HepG2 (cell line): Measurements from ENCODE around the gene ARHGAP23. TPM values are rescaled to one million over a fixed set of nuclear protein-coding genes. Genes with fewer than 3 reads are reported as not detected.

ENCODE experiments used
- ATAC-seq: fragments of 200-7000 bp; cut with Tn5 transposase; 3 replicates; pipeline ENCODE4 v1.9.1; 2020; ENCODE audit warnings: mild to moderate bottlenecking, moderate library complexity
- BruUV-seq: library from RNA; stranded (reverse); fragments of 400-500 nt; replicated peaks from 2 replicates; lab custom pipeline; 2021; lab: Mats Ljungman, UMichigan
- CTCF ChIA-PET: fragments of 300-600 bp; formaldehyde crosslinking; extraction: SDS; loops from one replicate; lab custom pipeline; 2021; ENCODE audit warnings: low total read pairs, inconsistent platforms, low intra/inter-chr PET ratio; lab: Yijun Ruan, JAX
- POLR2A ChIA-PET: fragments of 350-600 bp; sonication (Branson Sonifier 250); formaldehyde crosslinking; loops from one replicate; lab custom pipeline; 2020; ENCODE audit warnings: antibody characterized with exemption, inconsistent platforms; lab: Yijun Ruan, JAX
- DNase-seq: peaks from one replicate; pipeline ENCODE4 v3.0.0-alpha.2; 2015; ENCODE audit warnings: low spot score
- FAIRE-seq: peaks from 3 replicates; lab custom pipeline; 2011; peaks lifted over from hg19 to GRCh38; lab: Jason Lieb, UNC
- H2AFZ ChIP-seq: one replicate; pipeline ENCODE4 v1.6.1; 2011; ENCODE audit warnings: low read length, inconsistent platforms
- H3K27ac ChIP-seq: fragments of 300-600 bp; 3 replicates; pipeline ENCODE4 v1.8.0; 2011; ENCODE audit warnings: mixed run types, mild to moderate bottlenecking, mixed read lengths, low read length, inconsistent platforms; ENCODE audit not compliant: insufficient read depth; ENCODE audit errors: extremely low read length
- H3K27me3 ChIP-seq, 2 experiments: fragments of 200-600 bp in 1 of 2; 2 replicates in 1 of 2; 3 replicates in 1 of 2; pipeline versions ENCODE4 v1.6.0 to v1.8.0; 2011; ENCODE audit warnings: low read length in 2 of 2, mild to moderate bottlenecking in 2 of 2, moderate library complexity in 2 of 2, inconsistent platforms in 1 of 2; ENCODE audit not compliant: insufficient read depth in 2 of 2, control insufficient read depth in 1 of 2
- H3K36me3 ChIP-seq, 2 experiments: fragments of 200-600 bp in 1 of 2; replicated peaks in 1 of 2; 2 replicates in 1 of 2; 3 replicates in 1 of 2; pipeline versions ENCODE4 v1.5.1 to v1.8.0; 2011; ENCODE audit warnings: low read length in 2 of 2, inconsistent platforms in 1 of 2; ENCODE audit not compliant: insufficient read depth in 2 of 2, control insufficient read depth in 1 of 2
- H3K4me1 ChIP-seq: 2 replicates; pipeline ENCODE4 v1.5.1; 2012; ENCODE audit warnings: low read length, inconsistent platforms; ENCODE audit not compliant: insufficient read depth
- H3K4me2 ChIP-seq: 2 replicates; pipeline ENCODE4 v1.6.0; 2011; ENCODE audit warnings: low read depth, low read length, inconsistent platforms
- H3K4me3 ChIP-seq, 3 experiments: fragments of 200-600 bp in 1 of 3; sonication (generic), shearing (Covaris generic) in 1 of 3; replicated peaks in 1 of 3; 2 replicates each; pipeline ENCODE4 v1.5.1; 2011 to 2016; ENCODE audit warnings: low read length in 3 of 3, inconsistent platforms in 2 of 3, low read depth in 2 of 3, mild to moderate bottlenecking in 2 of 3, control low read depth in 1 of 3, mixed read lengths in 1 of 3; ENCODE audit not compliant: insufficient read depth in 1 of 3
- H3K79me2 ChIP-seq: one replicate; pipeline ENCODE4 v1.6.1; 2011; ENCODE audit warnings: low read length, inconsistent platforms; ENCODE audit not compliant: insufficient read depth
- H3K9ac ChIP-seq: 2 replicates; pipeline ENCODE4 v1.6.0; 2011; ENCODE audit warnings: mild to moderate bottlenecking, low read depth, low read length, inconsistent platforms; ENCODE audit not compliant: insufficient read depth
- H3K9me3 ChIP-seq: 2 replicates; pipeline ENCODE4 v1.5.1; 2012; ENCODE audit warnings: mild to moderate bottlenecking, low read length
- H4K20me1 ChIP-seq: 2 replicates; pipeline ENCODE4 v1.6.0; 2011; ENCODE audit warnings: inconsistent platforms, mild to moderate bottlenecking, low read length, moderate library complexity; ENCODE audit not compliant: insufficient read depth
- DMTF1 ChIP-seq: sonication (generic); formaldehyde crosslinking; IDR thresholded peaks from 2 replicates; pipeline ENCODE4 v1.4.0; 2020; ENCODE audit warnings: mild to moderate bottlenecking, missing genetic modification reagents
- HIC2 ChIP-seq: sonication (generic); formaldehyde crosslinking; IDR thresholded peaks from 2 replicates; pipeline ENCODE4 v1.9.0; 2022; ENCODE audit warnings: low read depth, missing genetic modification reagents
- SMC3 ChIP-seq: IDR thresholded peaks from 2 replicates; pipeline ENCODE4 v1.6.1; 2011; ENCODE audit warnings: low read length, improper control_type of control experiment
- ZNF687 ChIP-seq: sonication (generic); formaldehyde crosslinking; IDR thresholded peaks from 2 replicates; pipeline ENCODE4 v1.5.1; 2020; ENCODE audit warnings: mild to moderate bottlenecking, missing genetic modification reagents, moderate library complexity
- WGBS: methylation state at CpG from one replicate; pipeline ENCODE4 v1.1.6; 2017; ENCODE audit warnings: low lambda C conversion rate; 5-methylcytosine and 5-hydroxymethylcytosine counted together
- in situ Hi-C: cut with HindIII; loops from 2 replicates; pipeline ENCODE4 v1.10.0; 2017; ENCODE audit warnings: low pct_unique_long_range_greater_than_20kb; ENCODE audit not compliant: extremely low pct_ligation_motif_present
- intact Hi-C: fragments of 100-400 bp; cut with micrococcal nuclease; formaldehyde crosslinking; loops from one replicate; pipeline ENCODE4 v1.10.0; 2022; ENCODE audit not compliant: unreplicated experiment
- polyA plus RNA-seq, 8 experiments: library from polyadenylated mRNA; depleted of rRNA in 3 of 8; stranded (reverse) in 7 of 8; unstranded in 1 of 8; fragments of >200 nt; fragmentation: Illumina TruSeq in 4 of 8; extraction: Trizol in 4 of 8; gene quantifications; 2 replicates each; pipeline versions ENCODE4 v1.2.1 to v1.2.3, GENCODE V29; 2011 to 2016; ENCODE audit warnings: low read depth in 4 of 8, missing spikeins in 1 of 8, mixed read lengths in 1 of 8; ENCODE audit not compliant: insufficient read depth in 1 of 8
- total RNA-seq, 5 experiments: library from RNA; depleted of rRNA; stranded (reverse); fragments of >200 nt; fragmentation: Illumina TruSeq; extraction: Trizol; gene quantifications; 2 replicates each; pipeline ENCODE4 v1.2.3, GENCODE V29; 2016; ENCODE audit warnings: low read depth in 1 of 5

The ARHGAP23 gene
- total and polyA plus RNA-seq, 2 of the 13 experiments (the other 11 are each of a cell fraction or from before 2014, with no cell fraction given): 0.03 TPM; not detected in 1

GRCh38 chr17:38545531-38546225 lies 117.4 kb downstream of the ARHGAP23 start (continued):
- TF ChIP-seq ZNF687 (0 out of 2 replicates have a peak, but pooled peaks have one; percentile 10), SMC3 (no peak)
- TF ChIP-seq, all 625 proteins: peak for 9

GRCh38 chr17:38546396-38546795 lies 118.1 kb downstream of the ARHGAP23 start:
- 63% methylated on average over 5 of the region's 11 CpGs for WGBS

More at GRCh38 chr17:38546396-38546795, 118.1 kb downstream of the ARHGAP23 start:
- Histone ChIP-seq H3K27ac (no peak overlapping the region), H3K4me3 (no peak overlapping the region), H4K20me1 (0 out of 2 replicates have a peak, but pooled peaks cover 4% of the 10 kb centered on the region), H3K4me1 (peaks cover 16% of the 10 kb centered on the region), H3K9ac (no peak overlapping the region), H3K4me2 (no peak overlapping the region), H3K79me2 (no peaks in the 10 kb centered on the region), H3K36me3 (no peaks in the 10 kb centered on the region), H3K27me3 (peaks cover 4 to 33% of the 10 kb centered on the region in 2 experiments; a peak in 4 of 5 replicates), H2AFZ (no peak overlapping the region), H3K9me3 (no peaks in the 10 kb centered on the region)
- no peak for TF ChIP-seq DMTF1 (CRISPR knock-in tag)
- TF ChIP-seq HIC2 (CRISPR knock-in tag): 0 out of 2 replicates have a peak, but pooled peaks have one; percentile 22
- ATAC-seq (no peak; the same call in 2 of the 3 replicates), DNase-seq (no peak), FAIRE-seq (no peak)
- no TSS peak for BruUV-seq
- POLR2A ChIA-PET: interaction anchor here (1.7 kb wide), 1 partner anchor 12 kb away, joined by 5 read pairs; no protein-coding TSS in a partner anchor
- intact Hi-C loops: no loop called here
- CTCF ChIA-PET: no interaction called here
- in situ Hi-C loops: no loop called here
